GM20000 (cell line): ENCODE data around the gene DPF3.
"Not testable (repeated sequence)": the region's sequence is repeated elsewhere in the genome, so short reads cannot be mapped to it uniquely, and the experiment has no call there.

Source experiments
- DNase-seq: peaks from one replicate; pipeline ENCODE4 v3.0.0; 2012; ENCODE audit warnings: low spot score
- CTCF ChIP-seq: IDR thresholded peaks from 2 replicates; pipeline ENCODE4 v1.5.1; 2012; ENCODE audit warnings: mild to moderate bottlenecking, control low read depth; ENCODE audit errors: extremely low read depth, missing control alignments

DPF3 gene

GRCh38 chr14:72755766-72756165 is 138.1 kb downstream of the DPF3 start:
- TF ChIP-seq CTCF, result no peak
- DNase-seq, result no peak

- DNase-seq, result no peak
- no peak for TF ChIP-seq CTCF
These were observed 139.0 kb downstream of the DPF3 start for GRCh38 chr14:72754949-72755348.

DNA sequence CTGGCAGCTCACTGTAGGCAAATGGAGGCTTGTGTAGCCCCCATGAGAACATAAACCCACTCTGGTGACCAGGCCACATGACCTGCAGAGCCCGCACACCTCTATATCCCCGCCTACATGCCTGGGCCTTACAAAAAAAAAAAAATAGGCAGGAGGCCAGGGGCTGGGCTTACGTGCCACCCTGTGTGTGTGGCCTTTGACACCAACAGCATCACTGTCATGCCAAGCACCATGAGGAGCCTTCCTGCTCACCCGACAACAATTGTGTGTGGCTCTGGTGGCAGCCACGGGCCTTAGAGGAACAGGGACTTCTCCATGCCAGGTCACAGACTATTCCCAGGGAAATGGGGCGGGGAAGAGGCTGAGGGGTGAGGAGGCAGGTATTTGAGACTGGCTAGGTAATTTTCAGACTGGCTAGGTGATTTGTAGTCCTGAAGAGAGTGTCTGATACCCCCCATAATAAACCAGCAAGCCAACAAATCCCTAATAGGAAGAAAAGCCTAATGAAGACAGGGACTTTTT is 140.0 kb downstream of the DPF3 start:
- no peak for TF ChIP-seq CTCF
- no peak for DNase-seq

- DNase-seq, result no peak
- no peak for TF ChIP-seq CTCF
These were observed 140.7 kb downstream of the DPF3 start for GRCh38 chr14:72753044-72753710.

DNA sequence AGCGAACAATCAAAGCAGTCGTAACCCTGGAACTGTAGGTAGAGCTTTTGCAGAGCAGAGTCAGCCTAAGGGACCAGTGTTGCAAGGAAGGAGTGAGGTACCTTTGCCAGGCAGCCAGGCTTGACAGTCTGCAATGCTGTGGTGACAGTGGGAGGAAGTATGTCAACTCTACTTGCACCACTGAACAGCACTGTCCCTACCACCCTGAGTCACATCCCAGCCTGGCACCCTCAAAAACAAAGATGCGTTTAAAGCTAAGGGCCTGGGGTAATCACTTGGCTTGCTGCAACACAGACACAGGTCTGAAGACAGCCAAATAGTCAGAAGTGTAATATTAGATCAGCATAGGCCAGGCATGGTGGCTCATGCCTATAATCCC is 141.9 kb downstream of the DPF3 start:
- no peak for DNase-seq
- TF ChIP-seq CTCF, result no peak

DNA sequence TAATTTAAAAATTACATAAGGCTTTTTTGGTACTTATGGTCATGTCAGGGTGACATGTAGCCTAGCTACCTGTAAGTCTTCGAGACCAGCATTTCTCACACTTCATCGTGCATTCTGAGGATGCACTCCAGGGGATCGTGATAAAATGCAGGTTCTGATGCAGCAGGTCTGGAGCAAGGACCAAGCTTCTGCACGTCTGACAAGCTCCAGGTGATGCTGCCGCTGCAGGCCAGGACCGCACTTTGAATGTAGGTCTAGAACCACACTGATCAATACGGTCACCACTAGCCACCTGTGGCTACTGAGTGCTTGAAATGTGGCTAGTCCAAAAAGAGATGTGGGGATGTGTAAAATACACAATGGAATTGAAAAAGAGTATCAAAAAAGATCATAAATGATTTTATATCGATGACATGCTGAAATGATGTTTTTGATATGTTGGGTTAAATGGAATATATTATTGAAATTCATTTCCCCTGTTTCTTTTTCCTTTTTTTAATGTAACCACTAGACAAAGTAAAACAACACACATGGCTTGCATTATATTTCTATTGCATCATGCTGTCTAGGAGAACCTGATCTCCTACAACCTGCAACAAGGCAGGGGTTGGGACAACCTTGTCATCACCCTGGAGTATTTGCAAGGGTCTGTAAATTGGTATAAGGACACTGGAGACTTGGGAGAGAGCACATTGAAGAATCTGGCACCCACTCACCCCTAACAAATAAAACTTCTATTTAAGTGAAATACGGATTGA is 142.4 kb downstream of the DPF3 start:
- DNase-seq, result no peak
- TF ChIP-seq CTCF, result no peak

- not testable (repeated sequence) for DNase-seq
These were observed 145.0 kb downstream of the DPF3 start for GRCh38 chr14:72748921-72749320.
